SK-N-SH treated with all-trans-retinoic acid at 6 μM for 48 hours (cell line): Measurements from ENCODE around the gene C22orf39.

ENCODE experiments used
- ATAC-seq: fragments of 200-7000 bp; cut with Tn5 transposase; 3 replicates; pipeline ENCODE4 v1.9.1; 2020; ENCODE audit warnings: mild to moderate bottlenecking, moderate library complexity
- ARNTL ChIP-seq: fragments of 450-650 bp; formaldehyde crosslinking; IDR thresholded peaks from 2 replicates; pipeline ENCODE4 v1.5.0; 2020; ENCODE audit warnings: low read depth, mild to moderate bottlenecking, moderate library complexity, borderline replicate concordance
- BACH2 ChIP-seq: fragments of 250-450 bp; sonication (Bioruptor Pico); IDR thresholded peaks from 2 replicates; pipeline ENCODE4 v1.9.0; 2021; ENCODE audit warnings: mild to moderate bottlenecking, borderline replicate concordance
- CSDC2 ChIP-seq: fragments of 250-450 bp; sonication (Bioruptor Pico); IDR thresholded peaks from 2 replicates; pipeline ENCODE4 v1.5.0; 2020; ENCODE audit warnings: mild to moderate bottlenecking, moderate library complexity
- ISL1 ChIP-seq: fragments of 250-450 bp; sonication (Bioruptor Pico); IDR thresholded peaks from 2 replicates; pipeline ENCODE4 v2.1.2; 2022; ENCODE audit warnings: mild to moderate bottlenecking, moderate library complexity
- OSR1 ChIP-seq: fragments of 250-450 bp; sonication (Bioruptor Pico); IDR thresholded peaks from 2 replicates; pipeline ENCODE4 v1.8.0; 2022; ENCODE audit warnings: moderate library complexity, mild to moderate bottlenecking, inconsistent platforms
- PPARA ChIP-seq: fragments of 250-450 bp; sonication (Bioruptor Pico); IDR thresholded peaks from 2 replicates; pipeline ENCODE4 v1.5.0; 2020; ENCODE audit warnings: mild to moderate bottlenecking, borderline replicate concordance
- RARB ChIP-seq: fragments of 250-450 bp; sonication (Bioruptor Pico); IDR thresholded peaks from 2 replicates; pipeline ENCODE4 v1.8.0; 2021; ENCODE audit warnings: mild to moderate bottlenecking, moderate library complexity
- SNAI2 ChIP-seq: fragments of 250-450 bp; sonication (Bioruptor Pico); IDR thresholded peaks from 2 replicates; pipeline ENCODE4 v1.5.0; 2020; ENCODE audit warnings: mild to moderate bottlenecking, moderate library complexity
- TCF4 ChIP-seq: fragments of 250-450 bp; sonication (Bioruptor Pico); IDR thresholded peaks from 2 replicates; pipeline ENCODE4 v1.8.0; 2021; ENCODE audit warnings: mild to moderate bottlenecking, moderate library complexity, borderline replicate concordance
- TOX ChIP-seq: fragments of 250-450 bp; sonication (Bioruptor Pico); IDR thresholded peaks from 2 replicates; pipeline ENCODE4 v1.8.0; 2021; ENCODE audit warnings: mild to moderate bottlenecking, moderate library complexity, borderline replicate concordance
- ZC3H10 ChIP-seq: fragments of 250-450 bp; sonication (Bioruptor Pico); IDR thresholded peaks from 2 replicates; pipeline ENCODE4 v1.5.1; 2021; ENCODE audit warnings: mild to moderate bottlenecking, moderate library complexity
- ZFP3 ChIP-seq: fragments of 250-450 bp; sonication (Bioruptor Pico); IDR thresholded peaks from 2 replicates; pipeline ENCODE4 v1.5.0; 2020; ENCODE audit warnings: mild to moderate bottlenecking, moderate library complexity
- ZFP30 ChIP-seq: fragments of 450-650 bp; formaldehyde crosslinking; IDR thresholded peaks from 2 replicates; pipeline ENCODE4 v1.5.0; 2022; ENCODE audit warnings: mild to moderate bottlenecking, moderate library complexity
- ZNF565 ChIP-seq: fragments of 450-650 bp; formaldehyde crosslinking; conservative IDR thresholded peaks from 2 replicates; pipeline ENCODE4 v1.5.0; 2020; ENCODE audit warnings: low read depth, mild to moderate bottlenecking, moderate library complexity
- ZNF70 ChIP-seq: fragments of 450-650 bp; formaldehyde crosslinking; IDR thresholded peaks from 2 replicates; pipeline ENCODE4 v1.5.0; 2020; ENCODE audit warnings: mild to moderate bottlenecking, moderate library complexity
- ZNF8 ChIP-seq: fragments of 450-650 bp; formaldehyde crosslinking; IDR thresholded peaks from 2 replicates; pipeline ENCODE4 v1.5.0; 2020; ENCODE audit warnings: mild to moderate bottlenecking, moderate library complexity
- TF ChIP-seq, protein P1 (sequence below): fragments of 250-450 bp; sonication (Bioruptor Pico); IDR thresholded peaks from 2 replicates; pipeline ENCODE4 v1.5.1; 2021; ENCODE audit warnings: mild to moderate bottlenecking, moderate library complexity
- TF ChIP-seq, protein P2 (sequence below): fragments of 250-450 bp; sonication (Bioruptor Pico); IDR thresholded peaks from 2 replicates; pipeline ENCODE4 v1.5.0; 2020; ENCODE audit warnings: mild to moderate bottlenecking, moderate library complexity
- TF ChIP-seq, protein P3 (sequence below): fragments of 250-450 bp; sonication (Bioruptor Pico); IDR thresholded peaks from 2 replicates; pipeline ENCODE4 v1.5.1; 2020; ENCODE audit warnings: low read depth, mild to moderate bottlenecking, moderate library complexity
- TF ChIP-seq, protein P4 (sequence below): fragments of 250-450 bp; sonication (Bioruptor Pico); IDR thresholded peaks from 2 replicates; pipeline ENCODE4 v1.8.0; 2021; ENCODE audit warnings: low read depth, mild to moderate bottlenecking, moderate library complexity, borderline replicate concordance
- TF ChIP-seq, protein P5 (sequence below): fragments of 250-450 bp; sonication (Bioruptor Pico); IDR thresholded peaks from 2 replicates; pipeline ENCODE4 v1.8.0; 2020; ENCODE audit warnings: mild to moderate bottlenecking, moderate library complexity, borderline replicate concordance

C22orf39 gene

DNA sequence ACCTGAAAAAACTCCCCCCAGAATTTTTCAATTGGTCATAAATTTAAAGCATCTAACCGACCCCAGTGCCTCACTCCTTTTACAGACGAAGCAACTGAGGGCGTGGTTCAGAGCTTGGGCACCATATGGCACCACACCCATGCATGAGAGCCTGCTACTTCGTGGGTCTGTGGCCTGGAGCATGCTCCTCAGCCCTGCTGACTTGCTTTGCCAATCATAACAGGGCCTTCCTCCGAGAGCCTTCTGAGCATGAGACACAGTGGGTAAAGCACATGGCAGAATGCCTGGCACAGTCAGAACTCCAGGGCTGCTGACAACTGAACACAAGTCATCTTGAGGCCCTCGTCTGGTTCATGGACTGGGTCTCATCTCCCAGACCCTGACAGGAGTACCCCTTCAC lies 49.3 kb downstream of the C22orf39 start:
- no peak for ATAC-seq
- TF ChIP-seq TOX = no peak
- TF ChIP-seq ZFP3 (CRISPR knock-in tag) = no peak
- TF ChIP-seq CSDC2 (CRISPR knock-in tag) = no peak
- TF ChIP-seq ZFP30 (CRISPR knock-in tag) = no peak
- TF ChIP-seq SNAI2 = no peak
- TF ChIP-seq, protein P1, sequence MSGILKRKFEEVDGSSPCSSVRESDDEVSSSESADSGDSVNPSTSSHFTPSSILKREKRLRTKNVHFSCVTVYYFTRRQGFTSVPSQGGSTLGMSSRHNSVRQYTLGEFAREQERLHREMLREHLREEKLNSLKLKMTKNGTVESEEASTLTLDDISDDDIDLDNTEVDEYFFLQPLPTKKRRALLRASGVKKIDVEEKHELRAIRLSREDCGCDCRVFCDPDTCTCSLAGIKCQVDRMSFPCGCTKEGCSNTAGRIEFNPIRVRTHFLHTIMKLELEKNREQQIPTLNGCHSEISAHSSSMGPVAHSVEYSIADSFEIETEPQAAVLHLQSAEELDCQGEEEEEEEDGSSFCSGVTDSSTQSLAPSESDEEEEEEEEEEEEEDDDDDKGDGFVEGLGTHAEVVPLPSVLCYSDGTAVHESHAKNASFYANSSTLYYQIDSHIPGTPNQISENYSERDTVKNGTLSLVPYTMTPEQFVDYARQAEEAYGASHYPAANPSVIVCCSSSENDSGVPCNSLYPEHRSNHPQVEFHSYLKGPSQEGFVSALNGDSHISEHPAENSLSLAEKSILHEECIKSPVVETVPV (CRISPR knock-in tag) = no peak
- no peak for TF ChIP-seq RARB (CRISPR knock-in tag)
- TF ChIP-seq, protein P2, sequence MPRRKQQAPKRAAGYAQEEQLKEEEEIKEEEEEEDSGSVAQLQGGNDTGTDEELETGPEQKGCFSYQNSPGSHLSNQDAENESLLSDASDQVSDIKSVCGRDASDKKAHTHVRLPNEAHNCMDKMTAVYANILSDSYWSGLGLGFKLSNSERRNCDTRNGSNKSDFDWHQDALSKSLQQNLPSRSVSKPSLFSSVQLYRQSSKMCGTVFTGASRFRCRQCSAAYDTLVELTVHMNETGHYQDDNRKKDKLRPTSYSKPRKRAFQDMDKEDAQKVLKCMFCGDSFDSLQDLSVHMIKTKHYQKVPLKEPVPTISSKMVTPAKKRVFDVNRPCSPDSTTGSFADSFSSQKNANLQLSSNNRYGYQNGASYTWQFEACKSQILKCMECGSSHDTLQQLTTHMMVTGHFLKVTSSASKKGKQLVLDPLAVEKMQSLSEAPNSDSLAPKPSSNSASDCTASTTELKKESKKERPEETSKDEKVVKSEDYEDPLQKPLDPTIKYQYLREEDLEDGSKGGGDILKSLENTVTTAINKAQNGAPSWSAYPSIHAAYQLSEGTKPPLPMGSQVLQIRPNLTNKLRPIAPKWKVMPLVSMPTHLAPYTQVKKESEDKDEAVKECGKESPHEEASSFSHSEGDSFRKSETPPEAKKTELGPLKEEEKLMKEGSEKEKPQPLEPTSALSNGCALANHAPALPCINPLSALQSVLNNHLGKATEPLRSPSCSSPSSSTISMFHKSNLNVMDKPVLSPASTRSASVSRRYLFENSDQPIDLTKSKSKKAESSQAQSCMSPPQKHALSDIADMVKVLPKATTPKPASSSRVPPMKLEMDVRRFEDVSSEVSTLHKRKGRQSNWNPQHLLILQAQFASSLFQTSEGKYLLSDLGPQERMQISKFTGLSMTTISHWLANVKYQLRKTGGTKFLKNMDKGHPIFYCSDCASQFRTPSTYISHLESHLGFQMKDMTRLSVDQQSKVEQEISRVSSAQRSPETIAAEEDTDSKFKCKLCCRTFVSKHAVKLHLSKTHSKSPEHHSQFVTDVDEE = no peak
- no peak for TF ChIP-seq ZNF8
- no peak for TF ChIP-seq BACH2 (CRISPR knock-in tag)
- no peak for TF ChIP-seq OSR1 (CRISPR knock-in tag)
- TF ChIP-seq, protein P3, sequence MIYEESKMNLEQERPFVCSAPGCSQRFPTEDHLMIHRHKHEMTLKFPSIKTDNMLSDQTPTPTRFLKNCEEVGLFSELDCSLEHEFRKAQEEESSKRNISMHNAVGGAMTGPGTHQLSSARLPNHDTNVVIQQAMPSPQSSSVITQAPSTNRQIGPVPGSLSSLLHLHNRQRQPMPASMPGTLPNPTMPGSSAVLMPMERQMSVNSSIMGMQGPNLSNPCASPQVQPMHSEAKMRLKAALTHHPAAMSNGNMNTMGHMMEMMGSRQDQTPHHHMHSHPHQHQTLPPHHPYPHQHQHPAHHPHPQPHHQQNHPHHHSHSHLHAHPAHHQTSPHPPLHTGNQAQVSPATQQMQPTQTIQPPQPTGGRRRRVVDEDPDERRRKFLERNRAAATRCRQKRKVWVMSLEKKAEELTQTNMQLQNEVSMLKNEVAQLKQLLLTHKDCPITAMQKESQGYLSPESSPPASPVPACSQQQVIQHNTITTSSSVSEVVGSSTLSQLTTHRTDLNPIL = no peak
- TF ChIP-seq ARNTL = no peak
- no peak for TF ChIP-seq ZNF565 (CRISPR knock-in tag)
- TF ChIP-seq TCF4 = no peak
- TF ChIP-seq ZNF70 (CRISPR knock-in tag) = no peak
- no peak for TF ChIP-seq PPARA (CRISPR knock-in tag)
- TF ChIP-seq, protein P4, sequence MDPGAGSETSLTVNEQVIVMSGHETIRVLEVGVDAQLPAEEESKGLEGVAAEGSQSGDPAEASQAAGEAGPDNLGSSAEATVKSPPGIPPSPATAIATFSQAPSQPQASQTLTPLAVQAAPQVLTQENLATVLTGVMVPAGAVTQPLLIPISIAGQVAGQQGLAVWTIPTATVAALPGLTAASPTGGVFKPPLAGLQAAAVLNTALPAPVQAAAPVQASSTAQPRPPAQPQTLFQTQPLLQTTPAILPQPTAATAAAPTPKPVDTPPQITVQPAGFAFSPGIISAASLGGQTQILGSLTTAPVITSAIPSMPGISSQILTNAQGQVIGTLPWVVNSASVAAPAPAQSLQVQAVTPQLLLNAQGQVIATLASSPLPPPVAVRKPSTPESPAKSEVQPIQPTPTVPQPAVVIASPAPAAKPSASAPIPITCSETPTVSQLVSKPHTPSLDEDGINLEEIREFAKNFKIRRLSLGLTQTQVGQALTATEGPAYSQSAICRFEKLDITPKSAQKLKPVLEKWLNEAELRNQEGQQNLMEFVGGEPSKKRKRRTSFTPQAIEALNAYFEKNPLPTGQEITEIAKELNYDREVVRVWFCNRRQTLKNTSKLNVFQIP (CRISPR knock-in tag) = no peak
- TF ChIP-seq, protein P5, sequence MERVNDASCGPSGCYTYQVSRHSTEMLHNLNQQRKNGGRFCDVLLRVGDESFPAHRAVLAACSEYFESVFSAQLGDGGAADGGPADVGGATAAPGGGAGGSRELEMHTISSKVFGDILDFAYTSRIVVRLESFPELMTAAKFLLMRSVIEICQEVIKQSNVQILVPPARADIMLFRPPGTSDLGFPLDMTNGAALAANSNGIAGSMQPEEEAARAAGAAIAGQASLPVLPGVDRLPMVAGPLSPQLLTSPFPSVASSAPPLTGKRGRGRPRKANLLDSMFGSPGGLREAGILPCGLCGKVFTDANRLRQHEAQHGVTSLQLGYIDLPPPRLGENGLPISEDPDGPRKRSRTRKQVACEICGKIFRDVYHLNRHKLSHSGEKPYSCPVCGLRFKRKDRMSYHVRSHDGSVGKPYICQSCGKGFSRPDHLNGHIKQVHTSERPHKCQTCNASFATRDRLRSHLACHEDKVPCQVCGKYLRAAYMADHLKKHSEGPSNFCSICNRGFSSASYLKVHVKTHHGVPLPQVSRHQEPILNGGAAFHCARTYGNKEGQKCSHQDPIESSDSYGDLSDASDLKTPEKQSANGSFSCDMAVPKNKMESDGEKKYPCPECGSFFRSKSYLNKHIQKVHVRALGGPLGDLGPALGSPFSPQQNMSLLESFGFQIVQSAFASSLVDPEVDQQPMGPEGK (CRISPR knock-in tag) = no peak
- TF ChIP-seq, all 23 proteins: peak for 0

DNA sequence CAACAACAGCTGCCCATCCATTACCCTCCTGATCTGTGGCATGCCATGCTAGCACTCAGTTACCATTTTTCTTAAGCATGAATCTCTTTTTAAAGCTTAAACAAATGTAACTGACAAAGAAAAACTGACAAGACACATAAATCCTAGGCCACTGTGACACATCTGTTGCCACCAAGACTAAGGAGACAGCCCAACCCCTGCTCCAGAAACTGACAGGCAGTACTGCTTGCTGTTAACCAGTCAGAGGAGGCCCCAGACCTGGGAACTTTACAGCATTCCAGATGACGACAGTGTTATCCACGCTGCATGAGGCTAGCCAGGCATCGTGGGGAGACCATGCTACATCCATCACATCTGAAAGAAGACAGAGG lies 49.8 kb downstream of the C22orf39 start:
- TF ChIP-seq ZC3H10 (no peak), CSDC2 (CRISPR knock-in tag) (no peak), SNAI2 (no peak), ZNF70 (CRISPR knock-in tag) (no peak), ISL1 (CRISPR knock-in tag) (no peak), PPARA (CRISPR knock-in tag) (no peak), TCF4 (no peak), RARB (CRISPR knock-in tag) (no peak), TOX (no peak)
- TF ChIP-seq, protein P5 (CRISPR knock-in tag) = no peak
- TF ChIP-seq, protein P2 = no peak
- TF ChIP-seq, protein P1 (CRISPR knock-in tag) = no peak
- TF ChIP-seq, all 23 proteins: peak for 0
- ATAC-seq = no peak
